ENCODE data around the gene C2orf72. TPM values are rescaled to one million over a fixed set of nuclear protein-coding genes. Genes with fewer than 3 reads are reported as not detected.

Gene C2orf72
- total RNA-seq, 4 donors from 2014 or later = 0.06 to 0.83 (median 0.17) TPM; not detected in 1

DNA sequence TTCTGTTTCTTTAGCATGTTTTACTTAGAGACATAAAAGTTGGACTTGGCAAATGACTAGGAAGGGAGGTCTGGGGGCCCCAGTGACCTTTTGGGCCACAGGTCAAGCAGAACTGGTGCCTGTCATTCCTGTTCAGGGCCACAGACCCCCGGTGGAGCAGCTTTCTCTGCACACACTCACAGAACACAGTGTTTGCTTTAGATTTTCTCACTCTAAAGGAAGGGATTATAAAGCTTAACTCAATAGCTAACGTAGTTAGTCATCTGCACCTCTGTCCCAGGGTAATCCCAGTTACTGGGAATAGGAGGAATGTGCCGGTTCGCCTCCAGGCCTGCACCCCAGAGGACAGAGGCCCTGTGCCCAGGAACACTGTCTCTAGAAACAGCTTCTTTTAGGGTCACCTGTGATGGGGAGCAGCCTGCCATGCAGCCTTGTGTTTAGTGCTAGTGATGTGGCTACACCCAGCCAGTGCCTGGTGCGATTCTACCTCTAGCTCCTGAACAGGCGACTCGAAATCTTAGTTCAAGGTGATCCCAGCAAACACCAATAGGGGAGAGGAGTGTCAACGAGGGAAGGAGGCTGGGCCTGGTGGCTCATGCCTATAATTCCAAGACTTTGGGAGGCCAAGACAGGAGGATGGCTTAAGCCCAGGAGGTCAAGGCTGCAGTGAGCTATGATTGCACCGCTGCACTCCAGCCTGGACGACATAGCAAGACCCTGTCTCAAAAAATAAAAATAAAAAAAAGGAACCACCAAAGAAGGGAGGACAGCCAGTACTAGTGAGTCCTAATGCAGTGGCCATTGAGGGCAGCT lies 29.8 kb upstream of the C2orf72 start:
- no peak for DNase-seq (ENCODE audit: extremely low spot score)
- H3K27me3 ChIP-seq = peaks cover 0 to 21% (median 0%) of the 10 kb centered on the region in 4 donors
- no peak overlapping the region for H3K27ac ChIP-seq (replicated peaks in 1 of 4)
- H3K4me1 ChIP-seq = no peaks in the 10 kb centered on the region
- H3K36me3 ChIP-seq = no peaks in the 10 kb centered on the region
- intact Hi-C loops (cut with DNase I) = no loop called here
- no peak overlapping the region for H3K4me3 ChIP-seq
- no peaks in the 10 kb centered on the region for H3K9me3 ChIP-seq
- no peak for TF ChIP-seq EP300 (IDR thresholded peaks at IDR 0.05)
- TF ChIP-seq CTCF (IDR thresholded peaks at IDR 0.05) = no peak
- TF ChIP-seq POLR2AphosphoS5 (IDR thresholded peaks at IDR 0.05) = no peak
- TF ChIP-seq POLR2A (IDR thresholded peaks at IDR 0.05; ENCODE audit: low read depth) = no peak
- 79% methylated on average over 8 of the region's 10 CpGs for WGBS

DNA sequence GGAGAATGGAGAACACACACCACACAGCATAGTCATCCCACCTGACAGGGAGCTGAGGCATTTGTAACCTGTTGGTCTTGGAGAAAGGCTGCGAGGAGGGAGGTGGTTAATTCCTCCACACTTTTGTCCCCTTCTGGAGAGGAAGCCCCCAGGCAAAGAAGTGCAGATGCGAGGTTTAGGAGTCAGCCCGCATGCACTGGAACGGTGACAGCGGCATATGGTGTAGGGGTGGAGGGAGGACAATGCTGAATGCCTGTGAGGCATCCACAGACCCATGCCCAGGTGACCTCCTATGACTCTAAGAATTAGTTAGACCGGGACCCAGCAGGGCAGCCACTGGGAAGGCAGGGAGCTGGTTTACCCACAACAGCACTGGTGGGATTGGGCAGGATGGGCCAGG lies 29.2 kb upstream of the C2orf72 start:
- TF ChIP-seq POLR2AphosphoS5 (IDR thresholded peaks at IDR 0.05) (no peak), EP300 (IDR thresholded peaks at IDR 0.05) (no peak), POLR2A (IDR thresholded peaks at IDR 0.05; ENCODE audit: low read depth) (no peak), CTCF (IDR thresholded peaks at IDR 0.05) (no peak)
- H3K4me1 ChIP-seq = no peaks in the 10 kb centered on the region
- DNase-seq (ENCODE audit: extremely low spot score) = no peak
- no peaks in the 10 kb centered on the region for H3K9me3 ChIP-seq
- no peak overlapping the region for H3K4me3 ChIP-seq
- peaks cover 0 to 15% (median 0%) of the 10 kb centered on the region in 4 donors for H3K27me3 ChIP-seq
- H3K36me3 ChIP-seq = no peaks in the 10 kb centered on the region
- 84% methylated on average over 5 of the region's 6 CpGs for WGBS
- no peak overlapping the region for H3K27ac ChIP-seq (replicated peaks in 1 of 4)
- intact Hi-C loops (cut with DNase I) = no loop called here

- no peak overlapping the region for H3K27ac ChIP-seq (replicated peaks in 1 of 4)
- H3K36me3 ChIP-seq = no peaks in the 10 kb centered on the region
- peaks cover 0 to 10% (median 0%) of the 10 kb centered on the region in 4 donors for H3K27me3 ChIP-seq
- no peak for DNase-seq (ENCODE audit: extremely low spot score)
- WGBS = 70% methylated on average over 13 of the region's 14 CpGs
- TF ChIP-seq POLR2AphosphoS5 (IDR thresholded peaks at IDR 0.05) (no peak), POLR2A (IDR thresholded peaks at IDR 0.05; ENCODE audit: low read depth) (no peak), CTCF (IDR thresholded peaks at IDR 0.05) (no peak), EP300 (IDR thresholded peaks at IDR 0.05) (no peak)
- no peaks in the 10 kb centered on the region for H3K4me1 ChIP-seq
- H3K4me3 ChIP-seq = no peak overlapping the region
- H3K9me3 ChIP-seq = no peaks in the 10 kb centered on the region
- intact Hi-C loops (cut with DNase I) = no loop called here
These were observed 27.9 kb upstream of the C2orf72 start for GRCh38 chr2:231009236-231009919.

GRCh38 chr2:231010201-231010730 lies 27.1 kb upstream of the C2orf72 start:
- H3K4me3 ChIP-seq = no peak overlapping the region
- no peak for DNase-seq (ENCODE audit: extremely low spot score)
- no peak overlapping the region for H3K27ac ChIP-seq (replicated peaks in 1 of 4)
- H3K27me3 ChIP-seq = peaks cover 0 to 15% (median 0%) of the 10 kb centered on the region in 4 donors
- H3K9me3 ChIP-seq = no peaks in the 10 kb centered on the region
- no peak for TF ChIP-seq POLR2AphosphoS5 (IDR thresholded peaks at IDR 0.05)
- TF ChIP-seq CTCF (IDR thresholded peaks at IDR 0.05) = no peak
- TF ChIP-seq POLR2A (IDR thresholded peaks at IDR 0.05; ENCODE audit: low read depth) = no peak
- TF ChIP-seq EP300 (IDR thresholded peaks at IDR 0.05) = no peak
- no peaks in the 10 kb centered on the region for H3K4me1 ChIP-seq
- H3K36me3 ChIP-seq = no peaks in the 10 kb centered on the region
- WGBS = 96% methylated on average over 2 of the region's 2 CpGs
- intact Hi-C loops (cut with DNase I) = no loop called here

Measured in esophagus muscularis mucosa (tissue), 4 donors.